T-helper 1 cell treated with Interleukin-12 subunit alpha and Interleukin-12 subunit beta and Interleukin-4 antibody, amounts not matched to agents 30 μg/mL and 1 μg/mL, for 36 hours (primary cell): ENCODE measurements around the gene CFAP91.

Source experiments
- H3K27ac Mint-ChIP-seq: one replicate; pipeline ENCODE4 v1.8.0; 2021; ENCODE audit warnings: mild to moderate bottlenecking, mixed read lengths
- H3K27me3 Mint-ChIP-seq: one replicate; pipeline ENCODE4 v1.8.0; 2021; ENCODE audit warnings: low read depth, mixed read lengths
- H3K36me3 Mint-ChIP-seq: one replicate; pipeline ENCODE4 v1.8.0; 2021; ENCODE audit warnings: low read depth, mixed read lengths
- H3K4me1 Mint-ChIP-seq: one replicate; pipeline ENCODE4 v1.8.0; 2021; ENCODE audit warnings: low read depth, mixed read lengths
- H3K4me3 Mint-ChIP-seq: one replicate; pipeline ENCODE4 v1.8.0; 2021; ENCODE audit warnings: mild to moderate bottlenecking, moderate library complexity, mixed read lengths
- H3K9me3 Mint-ChIP-seq: one replicate; pipeline ENCODE4 v1.8.0; 2021; ENCODE audit warnings: mixed read lengths

The CFAP91 gene

DNA sequence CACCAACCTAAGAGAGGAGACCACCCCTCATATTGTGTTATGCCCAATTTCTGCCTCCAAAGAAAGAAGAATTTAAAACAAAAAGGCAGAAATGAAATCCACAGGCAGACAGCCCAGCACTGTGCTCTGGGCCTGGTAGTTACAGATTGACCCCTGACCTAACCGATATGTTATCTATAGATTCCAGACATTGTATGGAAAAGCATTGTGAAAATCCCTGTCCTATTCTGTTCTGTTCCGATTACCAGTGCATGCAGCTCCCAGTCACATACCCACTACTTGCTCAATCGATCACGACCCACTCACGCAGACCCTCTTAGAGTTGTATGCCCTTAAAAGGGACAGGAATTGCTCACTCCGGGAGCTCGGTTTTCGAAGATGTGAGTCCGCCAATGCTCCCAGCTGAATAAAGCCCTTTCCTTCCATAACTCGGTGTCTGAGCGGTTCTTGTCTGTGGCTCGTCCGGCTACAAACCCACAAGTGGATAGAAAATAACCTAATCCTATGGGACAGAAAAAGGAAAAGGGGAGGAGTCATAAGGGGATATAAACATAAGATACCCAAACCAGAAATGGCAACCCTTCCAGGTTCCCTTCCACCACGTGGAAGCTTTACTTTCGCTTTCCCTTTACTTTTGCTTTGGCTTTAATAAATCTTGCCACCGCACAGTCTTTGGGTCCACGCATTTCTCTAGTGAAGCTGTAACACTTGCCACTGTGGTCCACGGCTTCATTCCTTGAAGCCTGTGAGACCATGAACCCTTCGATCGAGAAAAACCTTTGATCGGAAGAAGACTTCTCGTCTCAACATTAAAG, 1.7 kb upstream of the CFAP91 start:
- Mint-ChIP-seq H3K27ac (peak overlapping the region; percentile 81), H3K4me1 (peaks cover 28% of the 10 kb centered on the region), H3K4me3 (peak overlapping the region; percentile 43), H3K9me3 (peaks cover 9% of the 10 kb centered on the region), H3K27me3 (peaks cover 23% of the 10 kb centered on the region), H3K36me3 (peaks cover 10% of the 10 kb centered on the region)

DNA sequence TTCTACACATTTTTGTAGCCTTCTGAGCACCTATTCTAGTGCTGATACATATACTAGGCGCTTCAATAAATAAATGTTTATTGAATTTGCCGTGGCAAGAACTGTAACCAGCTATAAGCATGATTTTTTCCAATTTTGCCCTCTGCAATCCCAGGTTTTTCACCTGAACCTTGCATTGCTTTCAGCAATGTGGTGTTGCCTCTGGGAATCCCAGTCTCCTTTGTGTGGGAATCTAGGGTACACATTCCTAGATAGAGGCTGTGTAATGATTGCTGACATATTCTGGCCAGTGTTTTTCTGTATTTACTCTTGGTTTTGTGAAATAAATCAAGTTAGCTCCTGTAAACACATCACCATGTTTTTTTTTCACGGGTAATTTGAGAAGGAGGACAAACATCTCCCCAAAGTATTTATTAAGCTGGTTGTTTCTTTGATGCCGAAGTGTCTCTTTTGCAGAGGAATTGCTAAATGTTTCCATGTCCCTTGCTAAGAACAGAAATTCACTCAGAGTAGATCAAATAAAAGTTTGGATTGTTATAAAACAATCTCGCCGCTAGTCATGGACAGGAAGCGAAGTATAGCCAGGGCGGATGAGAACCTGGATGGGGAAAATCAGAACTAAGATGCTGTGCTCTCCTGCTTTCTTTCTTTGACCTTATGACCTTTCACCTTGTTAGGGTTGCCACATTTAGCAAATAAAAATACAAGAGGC, 1.2 kb downstream of the CFAP91 start:
- H3K9me3 Mint-ChIP-seq, result peaks cover 9% of the 10 kb centered on the region
- peaks cover 10% of the 10 kb centered on the region for H3K36me3 Mint-ChIP-seq
- no peak overlapping the region for H3K27ac Mint-ChIP-seq
- peak overlapping the region; percentile 57 for H3K4me3 Mint-ChIP-seq
- H3K4me1 Mint-ChIP-seq, result peaks cover 28% of the 10 kb centered on the region
- peaks cover 30% of the 10 kb centered on the region for H3K27me3 Mint-ChIP-seq

DNA sequence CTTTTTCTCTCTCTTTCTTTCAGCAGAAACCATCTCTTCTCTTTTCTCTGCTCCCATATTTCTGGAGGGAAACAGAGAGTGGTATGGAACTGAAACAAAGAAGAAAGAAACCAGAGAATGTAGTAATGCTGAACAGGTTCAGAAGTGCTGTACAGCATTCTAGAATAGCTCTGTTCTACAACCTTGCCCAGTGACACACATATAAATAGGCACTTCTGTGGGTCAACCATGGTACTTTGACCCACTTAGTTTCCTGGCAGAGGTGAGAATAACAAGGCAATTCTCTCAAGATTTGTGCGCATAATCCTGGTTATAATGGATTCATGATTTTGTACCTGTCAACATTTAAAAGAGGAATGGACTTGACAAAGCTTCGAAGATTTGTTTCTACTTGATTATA, 12.3 kb downstream of the CFAP91 start:
- Mint-ChIP-seq H3K4me1 (no peaks in the 10 kb centered on the region), H3K9me3 (no peaks in the 10 kb centered on the region), H3K4me3 (no peak overlapping the region), H3K27me3 (no peaks in the 10 kb centered on the region), H3K36me3 (no peaks in the 10 kb centered on the region), H3K27ac (no peak overlapping the region)

DNA sequence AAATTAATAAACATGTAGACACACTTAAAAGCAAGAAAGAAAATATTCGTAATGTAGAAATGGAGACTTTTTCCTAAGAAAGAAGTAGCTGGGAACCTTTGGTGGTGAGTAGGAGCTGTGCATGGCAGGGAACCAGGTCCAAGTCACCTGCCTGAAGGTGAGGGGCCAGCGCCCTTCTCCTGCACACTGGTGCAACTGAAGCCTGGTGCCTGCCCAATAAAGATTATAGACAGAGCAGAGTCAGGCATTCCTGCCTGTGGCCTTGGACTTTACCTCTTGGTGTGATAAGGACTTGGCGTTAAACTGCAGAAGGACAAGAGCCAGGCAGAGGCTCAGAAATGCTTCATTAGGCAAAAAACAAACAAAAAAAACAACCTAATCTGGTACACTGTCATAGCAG, 14.2 kb downstream of the CFAP91 start:
- Mint-ChIP-seq H3K4me1 (no peaks in the 10 kb centered on the region), H3K9me3 (no peaks in the 10 kb centered on the region), H3K27me3 (peaks cover 10% of the 10 kb centered on the region), H3K36me3 (no peaks in the 10 kb centered on the region), H3K27ac (no peak overlapping the region), H3K4me3 (no peak overlapping the region)

DNA sequence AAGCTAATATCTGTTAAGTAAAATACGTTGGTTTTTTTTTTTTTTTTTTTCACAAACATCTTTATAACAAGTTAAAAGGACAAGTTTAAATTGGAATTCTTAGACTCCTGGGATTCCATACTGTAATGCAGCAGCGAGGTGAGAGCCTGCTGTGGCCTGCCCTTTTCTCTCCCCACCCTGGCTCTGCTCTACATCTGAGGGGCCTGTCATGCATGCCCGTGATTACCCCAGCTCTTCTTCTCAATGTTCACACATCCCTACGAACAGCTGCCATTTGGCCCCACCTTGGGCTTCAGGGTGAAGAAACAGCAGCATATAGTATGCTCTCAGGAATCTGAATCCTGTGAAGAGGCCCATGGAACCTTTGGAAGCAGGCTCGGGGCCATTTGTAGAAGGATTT, 14.7 kb downstream of the CFAP91 start:
- H3K27me3 Mint-ChIP-seq, result peaks cover 11% of the 10 kb centered on the region
- no peaks in the 10 kb centered on the region for H3K4me1 Mint-ChIP-seq
- no peaks in the 10 kb centered on the region for H3K36me3 Mint-ChIP-seq
- H3K27ac Mint-ChIP-seq, result no peak overlapping the region
- no peak overlapping the region for H3K4me3 Mint-ChIP-seq
- no peaks in the 10 kb centered on the region for H3K9me3 Mint-ChIP-seq

DNA sequence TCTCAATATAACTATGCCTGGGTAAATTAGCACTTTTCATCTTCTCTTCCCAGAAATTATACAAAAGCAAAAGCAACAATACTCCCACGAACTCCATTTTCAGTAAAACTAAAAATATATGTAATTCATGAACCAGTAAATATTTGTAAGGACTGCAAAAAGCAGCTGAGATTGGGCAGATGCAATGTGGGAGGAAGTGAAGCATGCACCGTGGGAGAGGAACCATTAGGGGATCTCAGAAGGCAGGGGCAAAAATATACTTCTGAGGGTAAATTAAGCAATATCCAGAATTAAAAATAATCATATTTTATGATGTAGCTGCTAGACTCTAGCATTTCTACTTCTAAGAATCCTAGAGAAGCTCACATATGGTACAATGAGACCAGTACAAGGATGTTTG, 20.2 kb downstream of the CFAP91 start:
- H3K4me3 Mint-ChIP-seq, result no peak overlapping the region
- no peaks in the 10 kb centered on the region for H3K4me1 Mint-ChIP-seq
- peaks cover 17% of the 10 kb centered on the region for H3K27me3 Mint-ChIP-seq
- no peak overlapping the region for H3K27ac Mint-ChIP-seq
- H3K36me3 Mint-ChIP-seq, result no peaks in the 10 kb centered on the region
- H3K9me3 Mint-ChIP-seq, result no peaks in the 10 kb centered on the region

DNA sequence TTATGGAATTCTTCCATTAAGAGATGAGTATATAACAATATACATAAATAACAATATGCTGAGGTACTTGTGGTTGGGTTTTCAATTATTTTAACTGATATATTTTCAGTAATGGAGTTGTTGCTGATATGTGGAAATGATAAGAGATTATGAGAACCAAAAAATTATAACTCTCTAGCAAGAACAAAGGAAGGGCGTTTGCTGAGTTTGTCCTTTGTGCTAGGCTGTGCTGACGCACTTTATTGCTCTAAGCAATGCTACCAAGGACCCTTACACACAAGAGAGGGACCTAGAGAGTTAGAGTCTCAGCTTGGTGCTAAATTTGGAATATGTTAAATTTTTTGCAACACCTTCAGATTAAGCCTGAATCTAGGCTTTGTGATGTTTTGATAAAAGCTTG, 24.1 kb downstream of the CFAP91 start:
- H3K36me3 Mint-ChIP-seq, result no peaks in the 10 kb centered on the region
- no peaks in the 10 kb centered on the region for H3K4me1 Mint-ChIP-seq
- no peak overlapping the region for H3K4me3 Mint-ChIP-seq
- H3K9me3 Mint-ChIP-seq, result no peaks in the 10 kb centered on the region
- H3K27ac Mint-ChIP-seq, result no peak overlapping the region
- H3K27me3 Mint-ChIP-seq, result peaks cover 17% of the 10 kb centered on the region

DNA sequence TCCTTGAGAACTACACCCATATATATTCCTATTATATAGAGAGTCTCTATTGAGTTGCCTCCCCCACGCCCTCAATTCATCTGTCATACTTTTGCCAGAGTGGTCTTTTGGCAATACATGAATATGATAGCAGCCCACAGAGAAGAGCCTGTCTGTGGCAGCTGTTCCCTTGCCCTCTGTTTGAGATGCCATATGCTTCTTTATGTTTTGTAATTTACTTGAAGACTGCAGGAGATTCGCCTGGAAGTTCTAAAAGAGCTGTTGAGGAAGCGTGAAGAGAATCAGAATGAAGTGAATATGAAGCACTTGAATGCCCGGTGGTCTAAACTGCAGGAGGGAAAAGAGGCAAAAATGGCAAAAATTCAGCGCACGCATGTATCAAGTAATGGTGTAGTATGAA, 27.2 kb downstream of the CFAP91 start:
- H3K27ac Mint-ChIP-seq, result no peak overlapping the region
- peaks cover 12% of the 10 kb centered on the region for H3K27me3 Mint-ChIP-seq
- H3K36me3 Mint-ChIP-seq, result no peaks in the 10 kb centered on the region
- no peaks in the 10 kb centered on the region for H3K9me3 Mint-ChIP-seq
- peaks cover 1% of the 10 kb centered on the region for H3K4me1 Mint-ChIP-seq
- H3K4me3 Mint-ChIP-seq, result no peak overlapping the region

DNA sequence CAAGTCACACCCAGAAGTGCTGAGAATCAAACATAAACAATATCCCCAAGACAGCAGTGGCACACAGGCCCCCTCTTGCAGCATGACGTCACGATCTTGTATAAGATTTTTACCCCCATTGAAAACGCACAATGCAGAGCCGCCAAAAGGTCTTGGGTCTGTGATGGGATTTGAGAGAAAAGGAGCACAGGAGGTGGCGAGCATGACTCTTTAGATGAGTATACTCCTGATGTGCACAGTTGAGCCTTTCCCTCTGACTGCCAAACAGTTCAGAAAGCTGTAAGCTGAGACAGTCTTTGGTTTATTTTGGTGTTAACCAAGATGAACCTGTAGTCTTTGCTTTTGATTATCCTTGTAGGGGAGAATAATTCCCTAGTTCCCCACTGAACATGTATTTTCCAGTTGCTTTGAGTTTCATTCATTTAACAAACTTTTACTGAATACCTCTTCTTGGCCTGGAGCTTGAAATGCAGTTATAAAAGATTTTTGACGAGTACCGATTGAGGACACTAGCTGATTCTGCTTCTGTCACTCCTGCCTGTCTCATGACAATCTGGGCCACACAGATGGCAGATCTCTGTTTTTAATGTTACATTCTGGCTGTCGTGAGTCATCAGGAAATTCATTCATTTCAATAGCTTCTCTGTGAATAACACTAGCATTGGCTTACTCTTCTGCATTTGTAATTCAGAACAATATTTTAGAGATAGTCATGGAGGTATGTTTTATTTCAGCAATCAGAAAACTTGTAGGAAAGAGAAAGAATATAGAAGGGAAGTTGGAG, 28.9 kb downstream of the CFAP91 start:
- Mint-ChIP-seq H3K27ac (peak overlapping the region; percentile 4), H3K27me3 (peaks cover 12% of the 10 kb centered on the region), H3K4me3 (no peak overlapping the region), H3K4me1 (peaks cover 1% of the 10 kb centered on the region), H3K36me3 (no peaks in the 10 kb centered on the region), H3K9me3 (no peaks in the 10 kb centered on the region)

DNA sequence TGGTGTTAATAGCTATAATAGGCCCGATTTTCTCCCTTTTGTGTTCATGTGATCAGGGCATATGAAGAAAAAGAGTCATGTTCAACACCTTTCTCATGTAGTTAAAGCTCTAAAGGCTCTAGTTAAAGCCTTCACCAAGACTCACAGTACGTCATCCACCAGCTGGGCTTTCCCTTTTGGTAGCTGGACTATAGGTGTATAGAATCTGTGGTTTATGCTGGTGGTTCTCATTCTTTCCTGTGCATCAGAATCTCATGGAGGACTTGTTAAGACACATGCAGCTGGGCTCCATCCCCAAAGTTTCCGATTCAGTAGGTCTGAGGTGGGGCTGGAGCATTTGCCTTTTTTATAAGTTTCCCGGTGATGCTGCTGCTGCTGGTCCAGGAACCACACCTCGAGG, 31.0 kb downstream of the CFAP91 start:
- Mint-ChIP-seq H3K27ac (no peak overlapping the region), H3K27me3 (peaks cover 22% of the 10 kb centered on the region), H3K4me1 (peaks cover 1% of the 10 kb centered on the region), H3K9me3 (no peaks in the 10 kb centered on the region), H3K4me3 (no peak overlapping the region), H3K36me3 (no peaks in the 10 kb centered on the region)

DNA sequence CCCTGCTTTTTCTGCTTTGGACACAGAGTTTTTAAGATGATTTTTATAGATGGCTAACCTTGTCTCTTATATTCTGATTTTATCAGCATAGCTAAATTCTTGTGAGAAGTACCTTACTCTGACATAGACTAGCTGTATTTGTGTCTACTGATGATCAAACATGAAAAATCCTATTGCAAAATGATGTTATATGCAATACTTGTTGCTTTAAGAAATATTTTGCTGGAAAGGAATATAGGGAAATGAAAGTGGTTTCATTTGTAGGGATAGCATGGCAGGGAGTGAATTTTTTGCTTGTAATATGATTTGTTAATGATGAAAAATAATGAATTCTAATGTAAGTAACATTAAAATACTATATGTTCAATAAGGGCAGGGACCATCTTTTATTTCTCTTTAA, 35.9 kb downstream of the CFAP91 start:
- Mint-ChIP-seq H3K27me3 (peaks cover 34% of the 10 kb centered on the region), H3K4me3 (no peak overlapping the region), H3K27ac (no peak overlapping the region)

DNA sequence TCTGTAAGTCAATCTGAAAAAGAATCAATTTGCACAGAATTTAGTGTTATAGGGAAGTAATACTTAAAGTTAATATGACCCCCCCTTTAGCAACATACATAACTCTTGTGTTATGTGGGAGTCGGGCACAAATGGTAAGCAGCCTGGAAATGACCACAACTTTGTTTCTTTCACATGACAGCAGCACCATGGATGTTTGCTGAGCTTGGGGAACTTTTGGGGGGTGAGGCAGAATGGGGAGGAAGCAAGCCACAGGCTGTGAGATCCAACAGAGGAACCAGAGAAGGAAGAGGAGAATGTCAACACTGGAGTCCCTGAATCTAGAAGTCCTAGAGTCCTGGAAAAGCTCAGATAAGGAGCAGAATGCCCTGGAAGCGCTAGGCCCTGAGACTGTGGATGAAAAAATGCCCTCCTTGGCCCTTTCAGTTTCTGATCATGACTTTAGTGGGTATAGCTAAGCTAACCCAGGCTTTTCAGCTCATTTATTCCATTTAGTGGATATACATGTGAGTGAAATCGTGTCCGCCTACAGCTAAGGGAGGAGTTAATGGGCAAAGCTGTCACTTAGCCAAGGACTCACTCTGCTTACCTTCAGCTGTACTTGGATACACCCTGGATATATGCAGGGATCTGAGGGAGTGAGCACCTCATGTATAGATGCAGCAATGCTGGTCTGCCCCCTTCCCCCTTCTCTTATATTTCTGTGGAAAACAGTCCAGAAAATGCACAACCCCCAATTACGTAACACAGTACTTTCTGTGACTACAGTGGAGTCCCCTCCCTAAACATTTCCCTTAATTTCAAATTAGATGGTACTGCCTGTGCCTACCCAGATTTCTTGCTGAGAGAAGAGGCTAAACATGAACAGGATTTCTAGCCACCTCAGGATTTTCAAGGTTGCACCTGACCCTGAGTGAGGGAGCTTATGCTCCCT, 39.1 kb downstream of the CFAP91 start:
- Mint-ChIP-seq H3K27me3 (peaks cover 50% of the 10 kb centered on the region), H3K9me3 (no peaks in the 10 kb centered on the region)

More for the DNA sequence above, 35.9 kb downstream of the CFAP91 start:
- H3K36me3 Mint-ChIP-seq, result no peaks in the 10 kb centered on the region
- no peaks in the 10 kb centered on the region for H3K9me3 Mint-ChIP-seq
- H3K4me1 Mint-ChIP-seq, result no peaks in the 10 kb centered on the region

DNA sequence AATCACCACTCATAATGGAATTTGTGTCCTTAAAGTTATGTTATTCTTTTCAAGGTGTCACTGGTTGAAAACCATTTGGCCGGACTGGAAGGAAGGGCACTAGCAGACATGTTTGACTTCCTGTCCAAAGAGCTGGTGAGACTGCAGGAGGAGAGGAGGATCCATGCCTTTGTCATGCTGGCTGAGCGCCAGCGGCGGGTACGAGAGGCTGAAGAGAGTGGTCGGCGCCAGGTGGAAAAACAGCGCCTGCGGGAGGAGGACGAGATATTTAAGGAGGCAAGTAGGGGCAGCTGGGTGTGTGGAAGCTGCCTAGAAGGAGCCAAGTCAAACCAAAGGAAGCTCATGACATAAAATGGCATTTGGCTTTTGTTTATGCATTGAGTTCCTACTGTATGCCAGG, 41.1 kb downstream of the CFAP91 start:
- no peaks in the 10 kb centered on the region for H3K36me3 Mint-ChIP-seq
- H3K4me3 Mint-ChIP-seq, result no peak overlapping the region
- H3K27ac Mint-ChIP-seq, result no peak overlapping the region
- no peaks in the 10 kb centered on the region for H3K9me3 Mint-ChIP-seq
- H3K4me1 Mint-ChIP-seq, result no peaks in the 10 kb centered on the region
- peaks cover 44% of the 10 kb centered on the region for H3K27me3 Mint-ChIP-seq

More for the DNA sequence above, 39.1 kb downstream of the CFAP91 start:
- Mint-ChIP-seq H3K4me1 (no peaks in the 10 kb centered on the region), H3K27ac (no peak overlapping the region), H3K4me3 (no peak overlapping the region), H3K36me3 (no peaks in the 10 kb centered on the region)

DNA sequence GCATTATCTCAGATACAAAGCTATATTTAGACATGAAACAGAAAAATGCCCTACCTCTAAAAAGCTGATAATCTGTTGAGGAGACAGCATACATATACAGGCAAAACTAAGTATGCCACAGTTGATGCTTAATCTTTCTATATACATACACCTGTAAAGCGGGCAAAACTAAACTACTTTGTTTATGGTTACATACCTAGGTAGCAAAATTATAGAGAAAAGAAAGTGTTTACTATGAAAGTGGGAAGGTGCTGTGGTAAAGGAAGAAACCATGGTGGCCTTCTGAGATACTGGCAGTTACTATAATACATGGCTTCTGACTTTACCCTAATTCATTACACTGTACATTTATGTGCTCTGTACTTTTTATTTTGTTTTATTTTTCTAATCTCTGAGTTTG, 43.1 kb downstream of the CFAP91 start:
- peaks cover 40% of the 10 kb centered on the region for H3K27me3 Mint-ChIP-seq
- no peaks in the 10 kb centered on the region for H3K36me3 Mint-ChIP-seq

More for the DNA sequence above, 43.1 kb downstream of the CFAP91 start:
- H3K9me3 Mint-ChIP-seq, result no peaks in the 10 kb centered on the region
- no peak overlapping the region for H3K27ac Mint-ChIP-seq
- H3K4me1 Mint-ChIP-seq, result no peaks in the 10 kb centered on the region
- no peak overlapping the region for H3K4me3 Mint-ChIP-seq
